NCI-H2171 treated with DMSO at 0.1 percent for 48 hours (cell line): ENCODE results near the gene NT5DC1.
A peak's percentile ranks its signal among the peaks of the same experiment; 100 is the strongest.

Experiments used
- DNase-seq: peaks from one replicate; lab custom pipeline; 2025; lab: John Stamatoyannopoulos, UW

NT5DC1 gene

DNA sequence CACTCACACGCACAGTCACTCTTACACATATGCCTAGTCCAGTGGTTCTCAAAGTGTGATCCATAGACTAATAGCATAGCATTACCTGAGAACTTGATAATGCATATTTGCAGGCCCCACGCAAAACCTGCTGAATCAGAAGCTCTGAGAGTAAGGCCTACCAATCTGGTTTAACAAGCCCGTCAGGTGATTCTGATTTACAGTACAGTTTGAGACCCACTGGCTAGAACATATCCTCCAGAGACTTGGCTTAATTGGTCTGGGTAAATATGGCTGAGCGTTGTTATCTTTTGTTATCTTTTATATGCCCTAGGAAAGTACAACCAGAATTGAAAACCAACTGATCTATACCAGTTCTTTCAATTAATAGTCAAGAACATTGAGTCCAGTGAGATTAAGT, 143.6 kb downstream of the NT5DC1 start:
- DNase-seq, result no peak

DNA sequence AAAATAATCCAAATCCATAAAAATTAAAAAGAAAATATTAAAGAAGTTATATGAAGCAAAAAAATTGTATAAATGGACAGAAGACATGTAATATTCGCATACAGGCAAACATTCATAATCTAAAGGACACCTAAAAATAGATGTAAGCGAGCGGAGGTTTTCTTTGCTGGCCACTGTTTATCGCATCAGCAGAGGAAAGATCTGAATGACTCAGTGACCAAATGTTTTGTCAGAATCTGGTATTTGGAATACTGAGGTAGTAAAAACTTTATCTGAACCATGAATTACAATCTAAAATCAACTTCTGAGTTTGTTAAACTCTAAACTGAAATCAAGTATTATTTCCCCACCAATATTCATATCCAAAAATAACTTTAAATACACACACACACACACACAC, 145.4 kb downstream of the NT5DC1 start:
- no peak for DNase-seq

DNA sequence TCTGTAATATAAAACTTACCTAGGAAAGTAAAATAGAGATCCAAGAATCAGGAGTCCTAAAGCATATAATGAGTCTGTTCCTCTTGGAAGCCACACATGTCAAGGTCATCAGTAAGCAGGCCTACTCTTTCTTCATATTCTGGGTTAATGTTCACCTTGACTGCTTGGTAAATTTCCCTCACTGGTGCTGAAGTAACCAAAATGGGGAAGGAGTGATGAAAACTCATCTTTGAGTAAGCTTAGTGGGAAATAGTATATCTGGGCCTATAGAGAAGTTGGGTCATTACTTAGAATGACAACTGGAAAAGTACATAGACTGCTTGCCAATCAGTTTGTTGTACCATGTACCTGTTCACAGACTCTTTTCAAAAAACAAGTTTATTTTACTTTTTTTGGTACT, 146.6 kb downstream of the NT5DC1 start:
- no peak for DNase-seq

DNA sequence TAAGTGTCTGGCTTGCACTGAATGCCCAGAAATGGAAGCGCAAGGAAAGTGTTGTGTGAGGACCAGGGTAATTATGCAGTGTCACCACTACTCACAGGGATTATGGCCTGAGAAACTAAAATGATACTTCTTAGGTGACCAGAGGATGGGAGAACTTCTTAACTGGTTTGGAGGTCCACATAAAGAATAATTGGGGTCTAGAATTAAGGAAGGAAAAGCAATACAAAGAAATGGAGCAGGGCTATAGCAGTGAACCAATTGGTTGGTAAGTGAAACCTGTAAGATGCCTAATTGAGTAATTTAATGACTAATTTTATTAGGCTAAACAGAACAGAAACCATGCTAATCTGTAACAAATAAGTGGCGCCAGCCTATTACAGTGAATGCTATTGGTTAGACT, 147.9 kb downstream of the NT5DC1 start:
- no peak for DNase-seq

DNA sequence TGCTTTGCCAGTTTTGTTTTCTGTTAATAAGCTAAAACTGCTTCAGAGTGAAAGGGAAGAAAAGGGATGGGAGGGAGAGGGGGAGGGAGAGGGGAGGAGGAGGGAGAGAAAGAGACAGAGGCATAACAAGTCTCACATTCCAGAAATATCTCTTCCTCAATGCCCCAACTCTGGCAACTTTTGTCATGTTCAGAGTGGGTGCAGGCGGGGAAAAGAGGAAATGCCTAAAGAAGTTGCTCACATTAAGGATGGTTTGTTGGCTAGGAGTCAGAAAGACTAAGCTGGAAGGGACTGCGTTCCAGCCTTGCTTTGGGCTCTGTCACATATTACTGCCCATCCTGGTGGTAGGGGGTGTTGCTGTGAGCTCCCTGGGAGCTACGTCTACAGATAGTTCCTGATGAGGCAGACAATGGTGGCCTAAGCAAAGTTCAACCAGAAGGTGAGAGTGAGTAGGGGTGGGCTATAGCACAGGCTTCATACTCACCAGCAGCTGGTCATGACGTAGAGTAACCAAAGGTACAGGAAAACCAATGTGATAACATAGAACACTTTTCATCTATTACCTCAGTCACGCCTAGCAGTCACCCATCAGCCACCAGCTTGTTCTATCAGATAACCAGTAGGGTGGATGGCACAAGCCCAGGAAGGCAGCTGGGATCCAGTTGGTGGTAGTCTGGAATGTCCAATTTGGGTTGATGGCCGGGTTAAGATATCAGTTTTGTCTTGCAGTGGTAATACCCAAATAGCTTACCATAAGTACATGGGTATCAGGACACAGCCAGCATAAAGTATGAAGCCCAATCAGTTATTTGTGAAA, 151.1 kb downstream of the NT5DC1 start:
- DNase-seq, result no peak

DNA sequence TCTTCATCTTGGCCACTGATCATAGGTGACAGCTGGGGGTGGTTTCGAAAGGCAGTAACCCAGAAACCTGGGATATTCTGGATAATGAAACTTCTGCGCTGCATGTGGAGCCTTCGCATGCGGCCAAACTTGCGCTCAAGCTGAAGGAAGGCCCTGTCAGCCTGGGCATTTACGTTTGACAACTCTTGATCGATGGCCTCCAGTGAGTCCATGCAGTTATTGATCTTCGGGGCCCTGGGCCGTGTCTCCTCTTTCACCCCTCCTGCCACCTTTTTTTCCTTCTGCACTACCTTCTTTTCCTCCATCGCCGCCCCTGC, 152.5 kb downstream of the NT5DC1 start:
- DNase-seq, result no peak

DNA sequence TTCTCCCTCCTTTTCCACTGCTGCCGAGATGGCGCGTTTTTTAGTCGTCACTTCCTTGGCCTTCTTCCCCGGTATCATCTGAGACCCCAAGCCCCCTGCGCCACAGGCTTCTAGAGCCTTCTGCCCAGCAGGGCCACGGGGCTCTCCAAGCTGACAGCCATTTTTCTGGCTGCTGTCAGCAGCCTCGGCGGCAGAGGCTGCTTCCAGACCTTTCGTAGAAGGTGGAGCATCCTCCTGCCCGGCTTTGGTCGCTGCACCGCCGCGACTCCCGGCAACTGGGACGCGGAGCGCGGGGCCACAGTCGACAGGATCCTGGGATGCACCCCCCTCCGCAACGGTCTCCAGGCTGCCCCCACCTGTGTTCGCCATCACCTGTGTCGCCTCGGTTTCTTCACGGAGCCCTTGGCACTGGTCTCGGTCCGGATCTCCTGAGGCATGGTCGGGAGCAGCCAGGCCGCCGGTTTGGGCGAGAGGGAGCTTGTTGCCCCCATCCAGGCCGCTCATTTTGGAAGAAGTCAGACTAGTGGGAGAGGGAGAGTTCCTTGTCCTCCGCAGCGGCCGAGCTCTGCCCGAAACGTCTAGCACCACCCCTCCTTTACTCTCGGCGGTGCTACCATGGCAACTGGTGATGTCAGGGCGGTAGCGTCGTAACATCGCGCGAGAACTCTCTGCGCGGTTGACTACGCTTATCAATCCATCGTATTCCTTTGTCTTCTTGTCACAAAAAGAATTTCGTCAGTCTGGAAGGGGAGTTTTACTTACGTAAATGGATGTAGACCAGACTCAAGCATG, 153.0 kb downstream of the NT5DC1 start, which contains the start of gene TSPYL4:
TSPYL4 (minus strand) TSS at position 571 of the 792 bp plus-strand sequence; CDS start at position 504, 67 bp downstream.
- peak; percentile 96 for DNase-seq

DNA sequence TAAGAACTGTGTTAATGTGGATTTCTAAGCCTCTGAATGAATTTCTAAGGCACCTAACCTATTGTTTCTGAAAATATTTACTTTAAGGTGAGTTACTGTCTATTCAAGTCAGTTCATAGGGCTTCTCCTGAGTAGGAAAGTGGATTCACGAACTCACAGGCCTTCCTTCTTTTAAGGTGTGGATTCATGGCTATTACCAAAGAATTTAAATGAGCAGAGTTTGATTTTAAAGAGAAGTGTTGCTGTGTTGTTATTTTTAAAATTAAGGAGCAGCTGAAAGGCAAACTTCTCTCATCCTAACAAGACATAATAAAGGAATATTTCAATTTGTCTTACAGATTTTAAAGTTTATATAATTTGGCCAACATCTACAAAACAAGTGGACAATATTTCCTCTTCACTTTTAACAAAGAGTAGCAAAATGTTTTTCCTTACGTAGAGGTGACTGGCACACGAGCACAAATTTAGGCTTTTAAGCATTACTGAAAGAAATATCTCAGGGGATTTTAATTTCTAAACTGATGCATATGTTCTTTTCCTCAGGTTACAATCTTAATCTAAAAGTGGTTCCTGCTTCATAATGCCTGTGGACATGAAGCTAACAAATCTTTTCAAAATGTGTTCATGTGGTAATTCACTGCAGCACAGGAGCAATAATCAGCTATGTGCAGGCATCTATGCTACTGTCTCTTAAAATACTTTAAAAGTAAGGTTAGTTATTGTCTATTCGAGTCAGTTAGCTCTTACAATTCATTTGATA, 153.8 kb downstream of the NT5DC1 start:
- DNase-seq, result peak; percentile 32

DNA sequence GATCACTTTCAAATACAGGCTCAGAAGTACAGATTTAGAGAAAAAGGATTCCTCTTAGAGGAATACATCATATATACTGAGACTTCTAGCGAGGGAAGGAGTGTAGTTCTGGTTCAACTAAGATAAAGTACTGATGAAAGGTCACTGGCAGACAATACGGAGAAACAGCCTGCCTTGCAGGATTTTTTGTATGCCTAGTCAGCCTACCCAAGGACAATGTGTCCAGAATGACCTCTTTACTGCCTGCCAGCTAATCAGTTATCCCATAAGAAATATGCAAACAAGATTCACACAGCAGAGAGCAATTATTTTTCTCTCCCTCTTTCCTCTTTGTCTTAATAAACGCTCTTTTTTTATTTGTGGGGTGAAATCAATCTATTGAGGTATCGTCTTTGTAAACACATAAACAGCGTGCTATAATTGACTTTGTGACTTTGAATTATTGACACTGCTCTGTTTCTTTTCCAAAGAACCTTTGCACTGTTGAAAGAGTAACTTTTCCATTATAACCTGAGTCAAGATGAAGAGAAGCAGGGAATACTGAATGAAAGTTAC, 154.7 kb downstream of the NT5DC1 start:
- DNase-seq, result peak; percentile 10

DNA sequence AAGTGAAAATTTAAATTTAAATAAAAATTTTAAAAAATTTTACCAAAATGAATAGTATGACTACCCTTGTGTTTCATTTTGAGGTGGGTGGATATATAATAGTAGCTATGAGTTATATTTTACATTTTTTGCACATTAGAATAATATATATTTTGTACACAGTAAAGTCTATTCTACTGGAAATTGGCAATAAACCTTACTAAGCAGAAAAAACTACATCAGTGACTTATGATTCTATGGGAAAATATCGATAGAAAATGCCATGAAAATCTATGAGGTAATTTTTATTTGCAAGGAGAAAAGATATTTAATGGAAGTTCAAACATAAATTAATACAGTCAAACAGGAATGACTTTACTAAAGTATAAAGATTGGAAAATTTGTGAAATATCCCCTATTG, 156.0 kb downstream of the NT5DC1 start:
- DNase-seq, result no peak

DNA sequence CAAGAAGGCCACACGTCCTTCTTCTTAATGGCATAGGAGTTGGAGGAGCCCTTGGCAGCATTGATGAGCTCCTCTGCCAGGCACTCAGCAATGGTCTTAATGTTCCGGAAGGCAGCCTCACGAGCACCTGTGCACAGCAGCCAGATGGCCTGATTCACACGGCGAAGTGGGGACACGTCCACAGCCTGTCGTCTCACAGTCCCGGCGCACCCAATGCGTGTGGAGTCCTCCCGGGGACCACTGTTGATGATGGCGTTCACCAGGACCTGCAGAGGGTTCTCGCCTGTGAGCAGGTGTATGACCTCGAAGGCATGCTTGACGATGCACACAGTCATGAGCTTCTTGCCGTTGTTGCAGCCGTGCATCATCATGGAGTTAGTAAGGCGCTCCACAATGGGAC, 157.9 kb downstream of the NT5DC1 start:
- no peak for DNase-seq

DNA sequence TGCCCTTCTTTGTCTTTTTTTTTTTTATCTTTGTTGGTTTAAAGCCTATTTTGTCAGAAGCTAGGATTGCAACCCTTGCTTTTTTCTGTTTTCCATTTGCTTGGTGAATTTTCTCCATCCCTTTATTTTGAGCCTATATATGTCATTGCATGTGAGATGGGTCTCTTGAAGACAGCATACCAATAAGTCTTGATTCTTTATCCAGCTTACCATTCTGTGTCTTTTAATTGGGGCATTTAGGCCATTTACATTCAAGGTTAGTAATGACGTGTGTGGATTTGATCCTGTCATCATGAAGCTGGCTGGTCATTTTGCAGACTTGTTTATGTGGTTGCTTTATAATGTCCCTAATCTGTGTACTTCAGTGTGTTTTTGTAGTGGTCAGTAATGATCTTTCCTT, 162.7 kb downstream of the NT5DC1 start:
- DNase-seq, result no peak

DNA sequence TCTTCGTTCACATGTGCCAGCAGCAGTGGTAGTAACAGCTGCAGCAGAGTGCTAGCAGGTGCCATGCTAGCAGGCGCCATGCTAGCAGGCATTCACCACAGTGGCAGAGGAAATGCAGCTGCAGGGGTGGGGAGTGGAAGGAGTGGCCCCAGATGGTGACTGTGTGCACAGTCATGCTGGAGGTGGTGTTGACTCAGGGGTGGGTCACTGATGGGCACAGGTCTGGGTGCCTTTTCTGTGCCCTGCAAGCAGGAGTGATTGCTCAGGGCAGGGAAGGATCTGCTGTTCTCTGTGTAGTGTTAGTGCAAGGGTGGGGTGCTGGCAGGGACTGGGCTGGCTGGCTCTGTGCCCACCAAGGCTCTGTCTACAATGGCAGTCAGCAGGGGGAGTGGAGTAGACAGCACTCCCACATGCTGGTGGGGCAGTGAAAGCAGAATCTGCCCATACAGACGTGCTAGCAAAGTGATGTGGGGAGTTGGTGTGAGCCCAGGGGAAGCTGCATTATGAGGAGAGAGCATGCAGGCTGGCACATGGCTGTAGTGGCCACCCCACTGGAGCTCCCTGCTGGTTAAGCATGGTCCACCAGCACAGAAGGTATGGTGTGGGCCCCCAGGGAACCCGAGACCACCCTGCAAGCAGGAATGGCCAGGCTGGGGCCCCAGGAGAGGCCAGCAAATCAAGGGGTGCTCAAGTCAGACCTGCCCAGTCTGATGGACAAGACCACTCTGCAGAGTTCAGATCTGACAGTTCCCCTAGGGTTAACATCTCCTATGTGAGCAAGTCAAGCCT, 164.6 kb downstream of the NT5DC1 start:
- peak; percentile 20 for DNase-seq

DNA sequence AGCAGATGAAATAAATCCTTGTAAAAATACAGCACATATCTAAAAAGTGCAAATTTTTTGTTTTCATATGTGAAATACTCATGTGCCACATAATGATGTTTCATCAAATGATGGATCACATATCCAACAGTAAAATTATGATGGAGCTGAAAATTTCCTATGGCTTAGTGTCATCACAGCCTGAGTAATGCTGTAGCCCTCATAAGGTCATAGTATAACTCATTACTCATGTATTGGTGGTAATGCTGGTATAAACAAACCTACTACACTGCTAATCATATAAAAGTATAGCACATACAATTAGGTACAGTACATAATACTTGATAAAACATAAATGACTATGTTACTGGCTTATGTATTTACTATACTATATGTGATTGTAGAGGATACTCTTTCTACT, 166.2 kb downstream of the NT5DC1 start:
- DNase-seq, result no peak

DNA sequence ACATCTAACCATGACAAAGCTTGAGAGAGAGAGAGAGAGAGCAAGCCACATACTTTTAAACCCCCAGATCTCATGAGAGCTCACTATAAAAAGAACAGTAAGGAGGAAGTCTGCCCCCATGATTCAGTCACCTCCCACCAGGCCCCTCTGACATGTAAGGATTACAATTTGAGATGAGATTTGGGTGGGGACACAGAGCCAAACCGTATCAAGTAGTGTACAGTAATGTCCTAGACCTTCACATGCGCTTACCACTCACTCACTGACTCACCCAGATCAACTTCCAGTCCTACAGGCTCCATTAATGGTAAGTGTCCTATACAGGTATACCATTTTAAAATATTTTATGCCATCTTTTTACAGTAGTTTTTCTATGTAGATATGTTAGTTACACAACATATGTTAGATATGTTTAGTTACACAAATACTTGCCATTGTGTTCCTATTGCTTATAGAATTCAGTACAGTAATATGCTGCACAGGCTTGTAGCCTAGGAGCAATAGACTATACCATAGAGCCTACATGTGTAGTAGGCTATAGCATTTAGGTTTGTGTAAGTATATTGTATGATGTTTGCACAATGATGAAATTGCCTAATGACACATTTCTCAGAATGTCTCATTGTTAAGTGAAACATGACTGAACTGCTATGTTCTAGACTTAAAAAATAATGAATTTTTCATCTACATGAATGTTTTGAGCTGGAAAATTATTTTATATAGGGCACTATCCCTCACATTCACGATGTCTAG, 167.4 kb downstream of the NT5DC1 start:
- DNase-seq, result no peak

DNA sequence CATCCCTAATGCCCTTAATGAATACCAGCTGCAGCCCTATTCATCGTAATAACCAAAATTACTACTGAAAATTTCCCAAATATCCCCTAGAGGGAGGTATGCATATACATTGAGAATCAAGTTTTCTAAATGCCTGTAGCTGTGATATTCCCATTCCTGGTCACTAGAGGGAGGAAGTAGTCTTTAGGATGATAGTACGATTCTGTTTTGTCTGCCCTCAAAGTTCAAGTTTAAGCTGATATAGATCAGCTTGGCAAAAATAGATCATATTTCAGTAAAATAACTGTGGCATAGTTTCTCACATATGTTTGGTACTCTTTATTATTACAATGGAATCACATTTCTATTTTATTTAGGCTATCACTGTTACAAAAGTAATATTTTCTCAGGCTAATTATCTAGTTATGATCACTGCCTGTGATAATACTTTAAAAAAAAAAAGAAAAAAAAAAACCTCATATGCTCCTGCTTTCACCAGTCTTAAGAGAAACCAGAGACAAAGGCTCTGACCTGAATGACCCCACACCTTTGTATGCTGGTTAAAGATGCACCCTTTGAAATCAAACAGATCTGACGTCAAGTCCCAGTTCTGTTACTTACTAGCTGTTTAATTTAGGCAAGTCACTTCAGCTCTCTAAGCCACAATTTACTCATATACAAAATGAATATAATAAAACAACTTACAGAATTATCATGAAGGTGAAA, 168.1 kb downstream of the NT5DC1 start:
- DNase-seq, result peak; percentile 91

DNA sequence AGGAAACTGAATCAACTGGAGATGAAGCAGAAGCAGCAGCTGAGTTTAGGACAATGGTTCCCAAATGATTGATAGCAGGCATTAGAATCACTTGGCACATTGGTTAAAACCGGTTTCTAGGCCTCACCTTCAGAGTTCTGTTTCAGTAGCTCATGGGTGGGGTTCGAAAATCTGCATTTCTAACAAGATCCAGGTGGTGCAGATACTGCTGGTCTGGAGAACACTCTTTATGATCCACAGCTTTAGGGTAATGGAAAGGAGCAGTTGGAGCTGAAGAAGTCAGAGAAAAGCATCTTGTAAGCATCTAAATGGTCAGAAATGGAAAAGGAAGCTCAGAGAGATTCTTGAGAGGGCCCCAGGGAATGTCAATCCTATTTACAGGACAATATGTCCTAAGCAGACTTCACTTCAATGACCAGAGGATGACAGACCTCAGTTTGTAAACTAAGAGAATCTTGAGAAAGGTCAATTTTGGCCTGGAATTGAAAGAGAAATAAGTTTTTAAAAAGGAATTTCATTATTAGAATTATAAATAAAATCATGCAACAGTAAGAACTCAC, 170.6 kb downstream of the NT5DC1 start:
- DNase-seq, result no peak

DNA sequence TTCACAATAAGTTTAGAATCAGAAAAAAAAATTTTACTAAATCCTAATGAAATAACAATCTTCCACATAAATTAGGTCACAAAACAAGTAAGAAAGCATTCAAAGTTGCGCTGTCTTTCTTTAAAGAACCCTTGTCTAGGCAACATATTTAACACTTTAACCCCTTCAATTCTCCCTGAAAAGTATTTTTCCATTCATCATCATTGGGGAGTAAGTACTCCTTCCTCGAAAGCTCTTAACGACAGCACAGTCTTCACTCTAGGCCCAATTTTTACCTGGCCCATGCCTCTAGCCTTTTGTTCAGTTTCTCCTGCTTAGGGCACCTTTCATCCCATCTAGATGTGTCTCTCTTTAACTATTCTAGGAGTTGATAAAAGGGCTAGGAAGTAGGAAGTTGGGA, 176.5 kb downstream of the NT5DC1 start:
- no peak for DNase-seq

DNA sequence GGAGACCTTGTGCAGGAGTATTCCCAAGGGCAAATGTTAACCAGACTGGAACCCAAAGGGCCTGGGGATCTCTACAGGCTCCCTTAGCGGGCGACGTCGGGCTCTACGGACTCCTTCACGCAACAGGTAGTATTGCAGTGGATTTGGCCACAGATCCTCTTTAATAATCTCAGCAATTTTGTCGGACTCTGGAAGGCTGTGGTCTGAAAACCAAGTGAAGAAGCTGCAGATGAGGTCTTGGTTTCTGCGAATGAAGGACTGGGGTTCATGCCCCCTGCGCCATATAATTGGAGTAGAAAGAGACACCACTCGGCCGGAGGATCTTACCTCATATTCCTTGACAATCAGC, 177.8 kb downstream of the NT5DC1 start:
- DNase-seq, result no peak

DNA sequence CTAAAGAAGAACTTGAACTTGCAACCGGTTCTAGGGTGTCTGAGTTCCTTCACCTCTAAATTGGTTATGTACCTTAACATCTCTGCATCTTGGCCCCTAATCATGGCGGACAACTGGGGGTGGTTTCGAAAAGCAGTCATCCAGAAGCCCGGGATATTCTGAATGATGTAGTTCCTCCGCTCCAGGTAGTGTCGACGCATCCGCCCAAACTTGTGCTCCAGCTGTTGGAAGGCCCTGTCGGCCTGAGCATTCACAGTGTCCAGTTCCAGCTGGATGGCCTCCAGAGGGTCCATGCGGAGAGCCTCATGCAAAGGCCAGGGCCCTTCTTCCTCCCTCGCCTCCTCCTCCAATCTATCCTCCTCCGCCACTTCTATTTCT, 178.2 kb downstream of the NT5DC1 start:
- no peak for DNase-seq
